Measurements from ENCODE around the gene MRTO4. TPM values are rescaled to one million over a fixed set of nuclear protein-coding genes. Genes with fewer than 3 reads are reported as not detected.
A peak's percentile ranks its signal among the peaks of the same experiment; 100 is the strongest.

Gene MRTO4
- total RNA-seq, 1 donor from 2014 or later, result 32.0 TPM

GRCh38 chr1:19205845-19206244 is 45.8 kb upstream of the MRTO4 start:
- Mint-ChIP-seq H3K4me3 (no peak overlapping the region), H3K27me3 (ENCODE audit: low read depth) (no peaks in the 10 kb centered on the region), H3K4me1 (peaks cover 44% of the 10 kb centered on the region), H3K36me3 (no peaks in the 10 kb centered on the region), H3K9me3 (no peaks in the 10 kb centered on the region), H3K27ac (peak overlapping the region; percentile 50)
- TF ChIP-seq CTCF (IDR thresholded peaks at IDR 0.05; ENCODE audit: unreplicated experiment), result no peak
- no peak for DNase-seq (ENCODE audit: low spot score in 2 of 2, unreplicated experiment in 2 of 2)

DNA sequence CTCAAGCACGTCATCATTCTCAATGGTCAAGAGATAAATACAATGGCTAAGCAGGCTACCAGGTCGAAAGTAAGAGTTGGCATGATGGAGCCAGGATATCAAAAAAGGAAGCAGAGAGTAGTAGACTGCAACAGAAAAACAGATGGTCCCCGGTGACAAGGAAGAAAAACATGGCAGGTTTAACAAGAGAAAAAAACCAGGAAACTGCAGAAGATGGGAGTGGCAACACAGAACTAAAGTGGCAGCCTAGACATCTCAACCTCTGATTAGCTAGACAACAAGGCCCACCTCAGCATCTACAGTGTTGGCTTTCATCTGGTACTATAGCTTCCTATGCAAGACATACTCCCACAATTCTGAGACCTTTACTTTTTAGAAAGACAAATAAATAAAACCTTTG is 44.7 kb upstream of the MRTO4 start:
- H3K36me3 Mint-ChIP-seq, result no peaks in the 10 kb centered on the region
- DNase-seq (ENCODE audit: low spot score in 2 of 2, unreplicated experiment in 2 of 2), result no peak
- no peak for TF ChIP-seq CTCF (IDR thresholded peaks at IDR 0.05; ENCODE audit: unreplicated experiment)
- H3K4me3 Mint-ChIP-seq, result no peak overlapping the region
- peaks cover 54% of the 10 kb centered on the region for H3K4me1 Mint-ChIP-seq
- H3K27me3 Mint-ChIP-seq (ENCODE audit: low read depth), result no peaks in the 10 kb centered on the region
- H3K9me3 Mint-ChIP-seq, result no peaks in the 10 kb centered on the region
- peak overlapping the region; percentile 64 for H3K27ac Mint-ChIP-seq

DNA sequence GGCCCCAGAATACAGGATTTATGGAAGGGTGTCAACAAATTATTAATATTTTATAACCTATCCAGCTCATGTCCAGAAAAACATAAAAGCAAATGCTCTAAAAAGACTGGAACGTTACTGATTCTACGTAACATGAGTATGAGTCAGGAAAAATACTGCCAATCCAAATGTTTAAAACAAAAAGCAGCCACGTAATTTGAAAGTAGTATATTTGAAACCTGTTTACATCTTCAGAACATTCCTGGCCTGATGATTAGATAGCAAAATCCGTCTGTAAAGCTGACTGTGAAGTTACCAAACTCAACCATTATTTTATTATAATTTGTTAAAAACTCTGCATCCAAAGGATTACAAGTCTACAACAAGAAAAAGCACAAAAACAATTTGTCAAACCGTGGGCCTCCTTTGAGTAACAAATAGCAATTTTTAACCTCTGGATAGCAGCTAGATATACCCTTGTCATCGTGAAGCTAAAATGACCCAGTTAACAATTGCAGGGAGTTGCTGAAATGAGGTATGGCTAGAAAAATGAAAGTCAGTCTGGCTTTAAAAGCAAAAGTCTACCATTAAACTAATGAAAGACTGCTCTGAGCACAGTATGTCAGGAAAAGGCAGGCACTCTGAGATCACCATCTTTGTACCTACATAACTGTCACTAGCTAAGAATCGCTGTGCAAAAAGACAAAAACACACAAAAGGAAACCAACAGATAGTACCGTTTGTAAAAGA is 42.7 kb upstream of the MRTO4 start:
- DNase-seq (ENCODE audit: low spot score in 2 of 2, unreplicated experiment in 2 of 2), result no peak
- H3K4me3 Mint-ChIP-seq, result peak overlapping the region; percentile 94
- peak overlapping the region; percentile 97 for H3K27ac Mint-ChIP-seq
- no peaks in the 10 kb centered on the region for H3K9me3 Mint-ChIP-seq
- no peak for TF ChIP-seq CTCF (IDR thresholded peaks at IDR 0.05; ENCODE audit: unreplicated experiment)
- H3K27me3 Mint-ChIP-seq (ENCODE audit: low read depth), result no peaks in the 10 kb centered on the region
- peaks cover 60% of the 10 kb centered on the region for H3K4me1 Mint-ChIP-seq
- H3K36me3 Mint-ChIP-seq, result no peaks in the 10 kb centered on the region

GRCh38 chr1:19209439-19209989 is 42.1 kb upstream of the MRTO4 start:
- Mint-ChIP-seq H3K4me1 (peaks cover 60% of the 10 kb centered on the region), H3K9me3 (no peaks in the 10 kb centered on the region), H3K27me3 (ENCODE audit: low read depth) (no peaks in the 10 kb centered on the region), H3K4me3 (peak overlapping the region; percentile 94), H3K36me3 (peaks cover 2% of the 10 kb centered on the region), H3K27ac (peak overlapping the region; percentile 97)
- no peak for DNase-seq (ENCODE audit: low spot score in 2 of 2, unreplicated experiment in 2 of 2)
- no peak for TF ChIP-seq CTCF (IDR thresholded peaks at IDR 0.05; ENCODE audit: unreplicated experiment)

DNA sequence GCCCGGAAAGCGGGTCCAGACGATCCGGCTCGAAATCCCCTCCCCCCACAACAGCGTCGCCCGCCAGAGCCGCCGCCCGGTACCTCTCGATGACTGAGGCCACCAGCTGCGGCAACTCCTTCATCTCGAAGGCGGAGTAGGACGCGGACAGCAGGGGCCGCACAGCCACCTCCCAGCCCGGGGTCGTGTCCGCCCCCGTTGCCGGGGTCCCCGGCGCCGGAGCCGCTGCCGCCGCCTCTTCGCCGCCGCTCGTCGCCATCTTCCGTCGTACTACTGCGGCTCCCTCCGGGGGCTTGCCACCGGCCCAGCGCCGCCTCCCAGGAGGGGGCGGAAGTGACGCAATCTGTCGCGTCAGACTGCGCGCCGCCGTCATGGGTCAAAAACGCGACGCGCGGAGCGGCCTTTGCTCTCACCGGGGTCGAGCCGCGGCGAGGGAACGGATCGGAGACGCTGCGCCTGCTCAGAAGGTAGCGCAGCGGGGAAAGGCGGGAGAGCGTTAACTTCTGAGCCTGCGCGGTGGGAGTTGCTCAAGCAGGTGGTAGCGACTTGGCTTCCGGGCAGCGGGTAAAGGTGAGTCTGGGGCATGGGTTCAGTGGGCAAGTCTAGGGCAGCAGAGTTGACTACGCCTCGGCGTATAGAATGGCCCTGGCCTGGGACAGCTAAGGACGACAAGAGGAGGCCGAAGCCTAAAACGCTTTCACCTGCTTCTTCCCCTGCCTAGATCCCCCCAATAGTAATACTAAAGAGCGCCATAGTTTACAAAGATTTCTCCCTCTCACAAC is 41.4 kb upstream of the MRTO4 start, which contains the start of gene UBR4:
TSS of gene UBR4 (minus strand) at position 277 of the 782 bp plus-strand sequence. CDS start at position 259, 18 bp downstream.
- peak within 1 kb of the TSS; percentile 100 for H3K27ac Mint-ChIP-seq
- peak; percentile 86 to 96 for DNase-seq (ENCODE audit: low spot score in 2 of 2, unreplicated experiment in 2 of 2)
- H3K4me3 Mint-ChIP-seq, result peak within 1 kb of the TSS; percentile 94
- no peak for TF ChIP-seq CTCF (IDR thresholded peaks at IDR 0.05; ENCODE audit: unreplicated experiment)
- no peaks in the 10 kb centered on the region for H3K9me3 Mint-ChIP-seq
- H3K27me3 Mint-ChIP-seq (ENCODE audit: low read depth), result no peaks in the 10 kb centered on the region
- H3K4me1 Mint-ChIP-seq, result peaks cover 56% of the 10 kb centered on the region
- peaks cover 2% of the 10 kb centered on the region for H3K36me3 Mint-ChIP-seq
